Natural killer cell (primary cell): ENCODE measurements around the gene USP33. TPM values are rescaled to one million over a fixed set of nuclear protein-coding genes. Genes with fewer than 3 reads are reported as not detected.

ENCODE experiments used
- ATAC-seq, 3 donors: fragments of 150-1000 bp in 2 of 3; fragments of 200-7000 bp in 1 of 3; cut with Tn5 transposase; 1 replicate in 1 of 3; 2 replicates in 2 of 3; pipeline ENCODE4 v1.10.0; 2021; ENCODE audit warnings: mild to moderate bottlenecking in 2 of 3, moderate library complexity in 2 of 3
- DNase-seq, 2 donors: peaks; one replicate each; pipeline versions ENCODE4 v3.0.0 to v3.0.0-alpha.2; 2013 to 2021; ENCODE audit warnings: mixed read lengths in 1 of 2
- H3K27ac ChIP-seq: one replicate; pipeline ENCODE4 v1.5.1; 2013; ENCODE audit warnings: mild to moderate bottlenecking, low read length
- H3K27me3 ChIP-seq: one replicate; pipeline ENCODE4 v1.6.1; 2013; ENCODE audit warnings: low read length; ENCODE audit not compliant: control insufficient read depth, insufficient read depth
- H3K36me3 ChIP-seq: one replicate; pipeline ENCODE4 v1.6.1; 2013; ENCODE audit warnings: low read length; ENCODE audit not compliant: control insufficient read depth, insufficient read depth
- H3K4me1 ChIP-seq: one replicate; pipeline ENCODE4 v1.6.1; 2013; ENCODE audit warnings: low read length; ENCODE audit not compliant: control insufficient read depth, insufficient read depth
- H3K4me3 ChIP-seq: one replicate; pipeline ENCODE4 v1.5.1; 2013; ENCODE audit warnings: low read length
- H3K9me3 ChIP-seq: one replicate; pipeline ENCODE4 v1.6.1; 2013; ENCODE audit warnings: low read length; ENCODE audit not compliant: control insufficient read depth, insufficient read depth
- H3K27ac Mint-ChIP-seq, 2 donors: one replicate each; pipeline ENCODE4 v1.8.0; 2022; ENCODE audit warnings: mild to moderate bottlenecking in 2 of 2, mixed read lengths in 2 of 2, moderate library complexity in 1 of 2
- H3K27me3 Mint-ChIP-seq, 2 donors: one replicate each; pipeline ENCODE4 v1.8.0; 2022; ENCODE audit warnings: low read depth in 2 of 2, mixed read lengths in 2 of 2
- H3K36me3 Mint-ChIP-seq: one replicate; pipeline ENCODE4 v1.8.0; 2022; ENCODE audit warnings: mixed read lengths
- H3K4me1 Mint-ChIP-seq, 2 donors: one replicate each; pipeline ENCODE4 v1.8.0; 2022; ENCODE audit warnings: mixed read lengths in 2 of 2
- H3K4me3 Mint-ChIP-seq: one replicate; pipeline ENCODE4 v1.8.0; 2022; ENCODE audit warnings: mild to moderate bottlenecking, moderate library complexity, mixed read lengths
- H3K9me3 Mint-ChIP-seq, 2 donors: one replicate each; pipeline ENCODE4 v1.8.0; 2022; ENCODE audit warnings: mixed read lengths in 2 of 2
- WGBS: methylation state at CpG from one replicate; pipeline ENCODE4 v1.1.7; 2013; ENCODE audit warnings: missing lambda C conversion rate; ENCODE audit not compliant: insufficient coverage; 5-methylcytosine and 5-hydroxymethylcytosine counted together
- intact Hi-C: fragments of 100-400 bp; cut with micrococcal nuclease; formaldehyde crosslinking; loops from one replicate; pipeline ENCODE4 v1.14.2; 2022
- total RNA-seq, 4 donors: library from RNA; stranded (reverse); fragments of 120-200 nt in 1 of 4; gene quantifications; one replicate each; pipeline versions ENCODE4 v1.2.3 to v1.2.4, GENCODE V29; 2013 to 2022
- TF ChIP-seq, protein P1 (sequence below): fragments of 200-600 bp; IDR thresholded peaks from one replicate; pipeline ENCODE4 v1.8.0; 2022; ENCODE audit warnings: antibody characterized with exemption

The USP33 gene
- total RNA-seq, 3 donors from 2014 or later (not counting 1 experiment from before 2014, with no cell fraction given), result 88.1 to 112 (median 101) TPM

DNA sequence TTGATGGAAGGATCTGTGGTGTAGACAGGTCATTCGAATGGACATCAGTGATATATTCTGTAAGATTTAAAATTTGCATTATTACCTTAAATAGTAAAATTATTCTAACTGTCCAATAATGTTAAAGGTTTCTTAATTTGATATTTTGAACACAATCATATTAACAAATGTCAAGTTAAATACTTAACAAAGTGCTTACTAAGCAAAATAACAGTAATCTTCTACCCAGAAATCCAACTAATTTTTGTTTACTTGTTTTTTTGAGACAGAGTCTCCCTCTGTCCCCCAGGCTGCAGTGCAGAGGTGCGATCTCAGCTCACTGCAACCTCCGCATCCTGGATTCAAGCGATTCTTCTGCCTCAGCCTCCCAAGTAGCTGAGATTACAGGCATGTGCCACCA lies 33.9 kb downstream of the USP33 start:
- H3K27me3 Mint-ChIP-seq, result no peaks in the 10 kb centered on the region
- Histone ChIP-seq H3K27ac (no peak overlapping the region), H3K4me1 (no peaks in the 10 kb centered on the region), H3K36me3 (peaks cover 82% of the 10 kb centered on the region), H3K4me3 (no peak overlapping the region), H3K9me3 (no peaks in the 10 kb centered on the region), H3K27me3 (no peaks in the 10 kb centered on the region)
- intact Hi-C loops, result no loop called here
- 100% methylated on average over 3 of the region's 4 CpGs for WGBS
- TF ChIP-seq, protein P1, sequence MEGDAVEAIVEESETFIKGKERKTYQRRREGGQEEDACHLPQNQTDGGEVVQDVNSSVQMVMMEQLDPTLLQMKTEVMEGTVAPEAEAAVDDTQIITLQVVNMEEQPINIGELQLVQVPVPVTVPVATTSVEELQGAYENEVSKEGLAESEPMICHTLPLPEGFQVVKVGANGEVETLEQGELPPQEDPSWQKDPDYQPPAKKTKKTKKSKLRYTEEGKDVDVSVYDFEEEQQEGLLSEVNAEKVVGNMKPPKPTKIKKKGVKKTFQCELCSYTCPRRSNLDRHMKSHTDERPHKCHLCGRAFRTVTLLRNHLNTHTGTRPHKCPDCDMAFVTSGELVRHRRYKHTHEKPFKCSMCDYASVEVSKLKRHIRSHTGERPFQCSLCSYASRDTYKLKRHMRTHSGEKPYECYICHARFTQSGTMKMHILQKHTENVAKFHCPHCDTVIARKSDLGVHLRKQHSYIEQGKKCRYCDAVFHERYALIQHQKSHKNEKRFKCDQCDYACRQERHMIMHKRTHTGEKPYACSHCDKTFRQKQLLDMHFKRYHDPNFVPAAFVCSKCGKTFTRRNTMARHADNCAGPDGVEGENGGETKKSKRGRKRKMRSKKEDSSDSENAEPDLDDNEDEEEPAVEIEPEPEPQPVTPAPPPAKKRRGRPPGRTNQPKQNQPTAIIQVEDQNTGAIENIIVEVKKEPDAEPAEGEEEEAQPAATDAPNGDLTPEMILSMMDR, result no peak
- peaks cover 32% of the 10 kb centered on the region for H3K36me3 Mint-ChIP-seq
- H3K4me1 Mint-ChIP-seq, result peaks cover 4 to 5% of the 10 kb centered on the region in 2 donors
- no peaks in the 10 kb centered on the region for H3K9me3 Mint-ChIP-seq
- no peak overlapping the region for H3K4me3 Mint-ChIP-seq
- no peak overlapping the region for H3K27ac Mint-ChIP-seq
- no peak for ATAC-seq
- DNase-seq, result no peak

- no peaks in the 10 kb centered on the region for H3K9me3 ChIP-seq
- no peaks in the 10 kb centered on the region for H3K27me3 Mint-ChIP-seq
- DNase-seq, result no peak
- no peak overlapping the region for H3K27ac Mint-ChIP-seq
- no peaks in the 10 kb centered on the region for H3K9me3 Mint-ChIP-seq
- H3K4me3 ChIP-seq, result no peak overlapping the region
- no peak overlapping the region for H3K4me3 Mint-ChIP-seq
- H3K27ac ChIP-seq, result no peak overlapping the region
- intact Hi-C loops, result no loop called here
- no peaks in the 10 kb centered on the region for H3K4me1 ChIP-seq
- H3K36me3 Mint-ChIP-seq, result peaks cover 35% of the 10 kb centered on the region
- TF ChIP-seq, protein P1, result no peak
- no peaks in the 10 kb centered on the region for H3K27me3 ChIP-seq
- peaks cover 4 to 5% of the 10 kb centered on the region in 2 donors for H3K4me1 Mint-ChIP-seq
- ATAC-seq, result no peak
- 100% methylated on average over 1 of the region's 2 CpGs for WGBS
- H3K36me3 ChIP-seq, result peaks cover 78% of the 10 kb centered on the region
Observed at GRCh38 chr1:77718181-77718580, 41.5 kb downstream of the USP33 start.

DNA sequence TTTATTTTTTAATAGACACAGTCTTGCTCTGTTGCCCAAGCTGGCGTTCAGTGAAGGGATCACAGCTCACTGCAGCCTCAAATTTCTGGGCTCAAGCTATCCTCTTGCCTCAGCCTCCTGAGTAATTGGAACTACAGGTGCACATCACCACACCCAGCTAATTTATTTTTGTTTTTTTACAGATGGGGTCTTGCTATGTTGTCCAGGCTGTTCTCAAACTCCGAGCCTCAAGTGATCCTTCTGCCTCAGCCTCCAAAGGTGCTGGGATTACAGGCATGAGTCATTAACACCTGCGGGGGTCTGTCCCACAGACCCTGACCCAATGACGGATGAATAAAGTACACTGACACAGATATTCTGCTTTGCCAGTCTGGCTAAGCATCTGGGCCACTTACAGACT lies 43.6 kb downstream of the USP33 start:
- no peak overlapping the region for H3K27ac Mint-ChIP-seq
- Histone ChIP-seq H3K27ac (no peak overlapping the region), H3K4me1 (no peaks in the 10 kb centered on the region), H3K4me3 (no peak overlapping the region), H3K36me3 (peaks cover 75% of the 10 kb centered on the region), H3K27me3 (no peaks in the 10 kb centered on the region), H3K9me3 (no peaks in the 10 kb centered on the region)
- no peak overlapping the region for H3K4me3 Mint-ChIP-seq
- ATAC-seq (no peak), DNase-seq (no peak)
- no peaks in the 10 kb centered on the region for H3K9me3 Mint-ChIP-seq
- TF ChIP-seq, protein P1, result no peak
- H3K4me1 Mint-ChIP-seq, result peaks cover 0 to under 1% of the 10 kb centered on the region in 2 donors
- no peaks in the 10 kb centered on the region for H3K27me3 Mint-ChIP-seq
- intact Hi-C loops, result no loop called here
- 95% methylated on average over 4 of the region's 4 CpGs for WGBS
- H3K36me3 Mint-ChIP-seq, result peaks cover 14% of the 10 kb centered on the region

GRCh38 chr1:77709727-77710126 lies 49.9 kb downstream of the USP33 start:
- Mint-ChIP-seq H3K9me3 (no peaks in the 10 kb centered on the region), H3K27ac (no peak overlapping the region), H3K27me3 (no peaks in the 10 kb centered on the region), H3K4me1 (no peaks in the 10 kb centered on the region), H3K4me3 (no peak overlapping the region), H3K36me3 (peaks cover 33% of the 10 kb centered on the region)
- no peaks in the 10 kb centered on the region for H3K27me3 ChIP-seq
- WGBS, result 98% methylated on average over 3 of the region's 3 CpGs
- no peak for DNase-seq
- ATAC-seq, result no peak
- TF ChIP-seq, protein P1, result no peak
- no peak overlapping the region for H3K4me3 ChIP-seq
- no peaks in the 10 kb centered on the region for H3K4me1 ChIP-seq
- H3K27ac ChIP-seq, result no peak overlapping the region
- H3K36me3 ChIP-seq, result peaks cover 82% of the 10 kb centered on the region
- intact Hi-C loops, result no loop called here
- H3K9me3 ChIP-seq, result no peaks in the 10 kb centered on the region
